Neuronal stem cell (in vitro differentiated cells): Measurements from ENCODE around the gene PAK4.

ENCODE experiments used
- DNase-seq: peaks from one replicate; pipeline ENCODE4 v3.0.0-alpha.2; 2013; ENCODE audit warnings: low spot score
- H2AFZ ChIP-seq: one replicate; pipeline ENCODE4 v1.6.1; 2013; ENCODE audit warnings: mild to moderate bottlenecking, low read length, inconsistent platforms
- H2AK5ac ChIP-seq: 2 replicates; pipeline ENCODE4 v1.6.1; 2013; ENCODE audit warnings: low read depth, mild to moderate bottlenecking, inconsistent platforms, low read length, moderate library complexity, mixed read lengths
- H2BK120ac ChIP-seq: 2 replicates; pipeline ENCODE4 v1.6.1; 2013; ENCODE audit warnings: low read depth, mild to moderate bottlenecking, inconsistent platforms, low read length, moderate library complexity, mixed read lengths
- H2BK12ac ChIP-seq: one replicate; pipeline ENCODE4 v1.6.1; 2013; ENCODE audit warnings: low read length, inconsistent platforms
- H2BK15ac ChIP-seq: 2 replicates; pipeline ENCODE4 v1.6.1; 2013; ENCODE audit warnings: mild to moderate bottlenecking, low read length, inconsistent platforms, mixed read lengths
- H2BK5ac ChIP-seq: one replicate; pipeline ENCODE4 v1.6.1; 2013; ENCODE audit warnings: inconsistent platforms, mild to moderate bottlenecking, low read length, moderate library complexity
- H3K14ac ChIP-seq: one replicate; pipeline ENCODE4 v1.6.1; 2013; ENCODE audit warnings: low read length, inconsistent platforms
- H3K18ac ChIP-seq: 2 replicates; pipeline ENCODE4 v1.6.1; 2013; ENCODE audit warnings: low read length, inconsistent platforms
- H3K23ac ChIP-seq: 2 replicates; pipeline ENCODE4 v1.6.1; 2013; ENCODE audit warnings: low read depth, mild to moderate bottlenecking, mixed read lengths, low read length, inconsistent platforms; ENCODE audit not compliant: poor library complexity
- H3K27ac ChIP-seq: replicated peaks from 3 replicates; pipeline ENCODE4 v1.5.1; 2013; ENCODE audit warnings: low read length, inconsistent platforms
- H3K27me3 ChIP-seq, 3 experiments: 2 replicates each; pipeline ENCODE4 v1.6.1; 2013; ENCODE audit warnings: low read length in 3 of 3, mild to moderate bottlenecking in 2 of 3, inconsistent platforms in 1 of 3, low read depth in 1 of 3, mixed read lengths in 1 of 3, moderate library complexity in 1 of 3; ENCODE audit not compliant: control insufficient read depth in 3 of 3, insufficient read depth in 3 of 3
- H3K36me3 ChIP-seq, 2 donors: replicated peaks in 1 of 2; 2 replicates each; pipeline ENCODE4 v1.6.1; 2013; ENCODE audit warnings: low read length in 2 of 2; ENCODE audit not compliant: control insufficient read depth in 2 of 2, insufficient read depth in 2 of 2
- H3K4ac ChIP-seq: 2 replicates; pipeline ENCODE4 v1.6.1; 2013; ENCODE audit warnings: inconsistent platforms, mild to moderate bottlenecking, low read length, moderate library complexity
- H3K4me1 ChIP-seq, 2 donors: 1 replicate in 1 of 2; 2 replicates in 1 of 2; pipeline ENCODE4 v1.6.1; 2013; ENCODE audit warnings: low read length in 2 of 2, low read depth in 1 of 2; ENCODE audit not compliant: control insufficient read depth in 2 of 2, insufficient read depth in 1 of 2
- H3K4me2 ChIP-seq: one replicate; pipeline ENCODE4 v1.6.1; 2013; ENCODE audit warnings: mild to moderate bottlenecking, low read length, inconsistent platforms; ENCODE audit not compliant: insufficient read depth, poor library complexity, severe bottlenecking
- H3K4me3 ChIP-seq, 2 donors: 2 replicates each; pipeline ENCODE4 v1.5.1; 2013; ENCODE audit warnings: low read length in 2 of 2, mild to moderate bottlenecking in 2 of 2, inconsistent platforms in 1 of 2, moderate library complexity in 1 of 2
- H3K79me1 ChIP-seq: one replicate; pipeline ENCODE4 v1.6.1; 2013; ENCODE audit warnings: low read depth, mild to moderate bottlenecking, inconsistent platforms, low read length, moderate library complexity
- H3K9ac ChIP-seq: one replicate; pipeline ENCODE4 v1.6.1; 2013; ENCODE audit warnings: mild to moderate bottlenecking, low read depth, low read length, inconsistent platforms; ENCODE audit not compliant: poor library complexity
- H3K9me3 ChIP-seq, 2 donors: replicated peaks in 1 of 2; 2 replicates each; pipeline versions ENCODE3 to v1.6.1; 2013; ENCODE audit warnings: low read length in 2 of 2, mild to moderate bottlenecking in 2 of 2, inconsistent platforms in 1 of 2, low read depth in 1 of 2, mixed read lengths in 1 of 2, moderate library complexity in 1 of 2; ENCODE audit not compliant: control insufficient read depth in 2 of 2, insufficient read depth in 1 of 2
- H4K8ac ChIP-seq: one replicate; pipeline ENCODE4 v1.6.1; 2013; ENCODE audit warnings: low read depth, mild to moderate bottlenecking, inconsistent platforms, low read length, moderate library complexity
- H4K91ac ChIP-seq: one replicate; pipeline ENCODE4 v1.6.1; 2013; ENCODE audit warnings: low read length, low read depth, mild to moderate bottlenecking, inconsistent platforms; ENCODE audit not compliant: poor library complexity
- WGBS, 2 donors: extraction: QIAGEN DNeasy Blood & Tissue Kit; methylation state at CpG; one replicate each; pipeline ENCODE4 v1.1.7; 2013; ENCODE audit warnings: missing lambda C conversion rate in 2 of 2, mixed read lengths in 1 of 2; ENCODE audit not compliant: insufficient read length in 2 of 2, insufficient replicate concordance in 1 of 2; ENCODE audit errors: extremely low coverage in 2 of 2; 5-methylcytosine and 5-hydroxymethylcytosine counted together

Gene PAK4

DNA sequence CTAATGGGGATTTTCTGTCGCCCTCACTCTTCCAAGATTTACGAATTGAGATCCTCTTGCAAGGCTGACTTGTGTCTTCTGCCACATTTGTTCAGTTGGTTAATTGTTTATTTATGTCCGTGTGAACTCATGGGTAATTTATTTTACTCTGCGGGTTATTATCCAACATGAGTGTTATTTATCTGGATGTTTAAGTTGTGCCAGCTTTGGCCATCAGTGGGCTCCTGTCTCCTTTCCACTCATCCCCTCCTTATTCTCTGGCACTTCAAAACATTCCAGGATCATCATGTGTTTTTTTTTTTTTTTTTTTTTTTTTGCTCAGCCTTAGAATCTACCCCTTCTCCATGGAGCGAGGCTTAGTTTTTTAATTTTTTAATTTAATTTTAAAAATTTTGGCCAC is 22.4 kb upstream of the PAK4 start:
- H2BK12ac ChIP-seq = no peak overlapping the region
- H2AFZ ChIP-seq = no peak overlapping the region
- no CpG with 5 or more reads among the region's 5 CpGs for WGBS, 2 donors
- no peak overlapping the region for H3K9ac ChIP-seq
- DNase-seq = no peak
- no peak overlapping the region for H3K4me3 ChIP-seq
- H3K27me3 ChIP-seq = peaks cover 0 to 12% (median 3%) of the 10 kb centered on the region in 3 experiments
- H2AK5ac ChIP-seq = no peak overlapping the region
- no peak overlapping the region for H3K27ac ChIP-seq
- H3K9me3 ChIP-seq = no peaks in the 10 kb centered on the region
- H3K79me1 ChIP-seq = peaks cover 1% of the 10 kb centered on the region
- H2BK15ac ChIP-seq = no peak overlapping the region
- no peaks in the 10 kb centered on the region for H3K4me1 ChIP-seq
- no peak overlapping the region for H4K8ac ChIP-seq
- H3K14ac ChIP-seq = no peak overlapping the region
- H3K18ac ChIP-seq = no peak overlapping the region
- no peak overlapping the region for H4K91ac ChIP-seq
- H3K36me3 ChIP-seq = no peaks in the 10 kb centered on the region
- H2BK5ac ChIP-seq = no peak overlapping the region
- no peak overlapping the region for H3K4ac ChIP-seq
- no peak overlapping the region for H2BK120ac ChIP-seq
- H3K4me2 ChIP-seq = no peak overlapping the region
- H3K23ac ChIP-seq = no peak overlapping the region

DNA sequence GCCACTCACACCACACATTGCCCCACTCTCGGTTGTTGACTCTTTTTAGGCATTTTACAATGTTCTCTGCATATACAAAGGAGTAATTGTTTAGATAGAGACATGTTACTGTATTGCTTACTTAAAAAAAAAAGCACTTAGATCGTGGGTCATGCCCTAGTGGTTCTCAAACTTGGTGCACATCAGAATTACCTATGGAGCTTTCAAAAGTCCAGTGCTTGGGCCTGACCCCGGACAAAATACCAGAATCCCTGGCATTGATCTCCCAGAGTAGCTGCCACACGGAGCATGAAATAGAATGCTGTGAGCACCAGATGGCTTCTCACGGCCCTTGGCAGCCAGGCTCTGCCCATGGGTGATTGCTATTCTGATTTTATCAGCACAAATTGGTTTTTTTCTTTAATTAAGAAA is 21.4 kb upstream of the PAK4 start:
- no peak overlapping the region for H2AK5ac ChIP-seq
- no peak overlapping the region for H3K27ac ChIP-seq

DNA sequence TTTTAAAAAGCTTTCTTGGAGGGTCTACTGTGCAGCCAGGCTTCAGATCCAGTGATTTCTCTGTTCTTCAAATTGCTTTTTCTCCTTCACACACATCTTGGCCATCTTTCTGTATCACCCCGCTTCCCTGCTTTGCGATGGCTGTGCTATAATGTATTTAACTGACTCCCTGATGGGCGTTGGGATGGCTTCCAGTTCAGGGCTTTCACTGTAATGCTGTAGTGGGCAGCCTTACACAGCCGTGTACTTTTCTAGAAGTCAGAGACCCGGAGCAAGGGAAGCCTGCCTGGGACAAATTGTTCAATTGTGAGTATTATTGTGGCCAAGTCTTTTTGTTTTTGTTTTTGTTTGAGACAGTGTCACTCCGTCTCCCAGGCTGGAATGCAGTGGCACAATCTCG is 19.4 kb upstream of the PAK4 start:
- no peak overlapping the region for H2BK120ac ChIP-seq
- H3K9ac ChIP-seq = no peak overlapping the region
- no CpG with 5 or more reads among the region's 7 CpGs for WGBS, 2 donors
- no peak overlapping the region for H3K27ac ChIP-seq
- no peak overlapping the region for H3K4me3 ChIP-seq
- H3K4me2 ChIP-seq = no peak overlapping the region
- H3K79me1 ChIP-seq = peaks cover 1% of the 10 kb centered on the region
- no peak overlapping the region for H3K23ac ChIP-seq
- H3K14ac ChIP-seq = no peak overlapping the region
- DNase-seq = no peak
- H2AK5ac ChIP-seq = no peak overlapping the region
- no peaks in the 10 kb centered on the region for H3K36me3 ChIP-seq
- no peak overlapping the region for H3K4ac ChIP-seq
- H4K91ac ChIP-seq = no peak overlapping the region
- H2AFZ ChIP-seq = no peak overlapping the region
- H2BK12ac ChIP-seq = no peak overlapping the region
- H3K4me1 ChIP-seq = no peaks in the 10 kb centered on the region
- no peak overlapping the region for H2BK5ac ChIP-seq
- H3K9me3 ChIP-seq = no peaks in the 10 kb centered on the region
- no peak overlapping the region for H3K18ac ChIP-seq
- H3K27me3 ChIP-seq = peaks cover 0 to 17% (median 0%) of the 10 kb centered on the region in 3 experiments
- no peak overlapping the region for H2BK15ac ChIP-seq
- H4K8ac ChIP-seq = no peak overlapping the region

More for the DNA sequence above, 21.4 kb upstream of the PAK4 start:
- Histone ChIP-seq H2BK12ac (no peak overlapping the region), H3K23ac (no peak overlapping the region), H3K9ac (no peak overlapping the region), H3K4me2 (no peak overlapping the region), H3K9me3 (no peaks in the 10 kb centered on the region), H2BK15ac (no peak overlapping the region), H3K4me3 (no peak overlapping the region), H4K91ac (no peak overlapping the region), H3K27me3 (peaks cover 0 to 12% (median 0%) of the 10 kb centered on the region in 3 experiments), H2AFZ (no peak overlapping the region), H3K14ac (no peak overlapping the region), H3K18ac (no peak overlapping the region), H3K36me3 (no peaks in the 10 kb centered on the region), H2BK5ac (no peak overlapping the region), H3K4me1 (no peaks in the 10 kb centered on the region), H3K79me1 (peaks cover 1% of the 10 kb centered on the region), H3K4ac (no peak overlapping the region), H4K8ac (no peak overlapping the region), H2BK120ac (no peak overlapping the region)
- no peak for DNase-seq
- WGBS, 2 donors = no CpG with 5 or more reads among the region's 5 CpGs

DNA sequence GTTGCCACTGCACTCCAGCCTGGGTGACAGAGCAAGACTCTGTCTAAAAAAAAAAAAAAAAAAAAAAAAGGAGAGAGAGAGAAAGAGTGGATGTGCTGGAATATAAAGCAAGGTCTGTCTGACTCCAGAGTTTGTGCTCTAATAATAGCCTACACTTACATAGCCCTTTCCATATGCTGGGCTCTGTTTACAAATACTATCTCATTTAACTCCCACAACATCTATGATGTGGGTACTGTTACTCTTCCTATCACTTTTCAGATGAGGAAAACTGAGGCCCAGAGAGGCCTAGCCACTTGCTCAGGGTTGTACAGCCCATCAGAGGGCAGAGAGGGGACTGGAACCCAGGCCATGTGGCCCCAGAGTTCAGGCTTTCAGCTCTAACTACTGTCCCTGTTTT is 15.9 kb upstream of the PAK4 start:
- Histone ChIP-seq H2BK15ac (no peak overlapping the region), H3K23ac (no peak overlapping the region), H3K4me2 (no peak overlapping the region), H4K91ac (no peak overlapping the region), H3K14ac (no peak overlapping the region), H3K4ac (no peak overlapping the region), H3K27ac (no peak overlapping the region), H3K36me3 (no peaks in the 10 kb centered on the region), H3K18ac (no peak overlapping the region), H3K79me1 (no peaks in the 10 kb centered on the region), H3K4me3 (no peak overlapping the region), H2BK12ac (no peak overlapping the region), H2AK5ac (peak overlapping the region; percentile 43), H2BK5ac (no peak overlapping the region), H3K4me1 (no peaks in the 10 kb centered on the region), H3K27me3 (peaks cover 0 to 27% (median 0%) of the 10 kb centered on the region in 3 experiments), H2BK120ac (no peak overlapping the region), H3K9ac (no peak overlapping the region), H2AFZ (no peak overlapping the region), H4K8ac (no peak overlapping the region), H3K9me3 (no peaks in the 10 kb centered on the region)
- no peak for DNase-seq
